KOPT-K1 (cell line): ENCODE measurements around the gene ALK.

Experiments used
- H3K27ac ChIP-seq: fragments of 200-600 bp; sonication (generic); 2 replicates; pipeline ENCODE4 v1.5.1; 2016; ENCODE audit warnings: antibody characterized with exemption, mild to moderate bottlenecking, low read depth, low read length; ENCODE audit not compliant: poor library complexity, severe bottlenecking
- H3K36me3 ChIP-seq: fragments of 200-600 bp; sonication (generic); 2 replicates; pipeline ENCODE4 v1.5.1; 2017; ENCODE audit warnings: antibody characterized with exemption, mild to moderate bottlenecking, low read length, moderate library complexity; ENCODE audit not compliant: insufficient read depth
- H3K9me3 ChIP-seq: fragments of 200-600 bp; sonication (generic); 2 replicates; pipeline ENCODE4 v1.5.1; 2017; ENCODE audit warnings: antibody characterized with exemption, low read length, mild to moderate bottlenecking; ENCODE audit not compliant: insufficient read depth, poor library complexity, severe bottlenecking

Gene ALK

GRCh38 chr2:29723255-29724001 is 198.0 kb downstream of the ALK start:
- Histone ChIP-seq H3K9me3 (no peaks in the 10 kb centered on the region), H3K27ac (no peak overlapping the region), H3K36me3 (no peaks in the 10 kb centered on the region)

GRCh38 chr2:29719639-29720038 is 201.7 kb downstream of the ALK start:
- no peaks in the 10 kb centered on the region for H3K36me3 ChIP-seq

GRCh38 chr2:29718076-29718686 is 203.2 kb downstream of the ALK start:
- Histone ChIP-seq H3K27ac (no peak overlapping the region), H3K9me3 (no peaks in the 10 kb centered on the region), H3K36me3 (no peaks in the 10 kb centered on the region)

More at GRCh38 chr2:29719639-29720038, 201.7 kb downstream of the ALK start:
- Histone ChIP-seq H3K9me3 (no peaks in the 10 kb centered on the region), H3K27ac (no peak overlapping the region)

GRCh38 chr2:29715655-29716054 is 205.7 kb downstream of the ALK start:
- Histone ChIP-seq H3K9me3 (no peaks in the 10 kb centered on the region), H3K36me3 (no peaks in the 10 kb centered on the region), H3K27ac (no peak overlapping the region)

GRCh38 chr2:29714333-29714732 is 207.1 kb downstream of the ALK start:
- Histone ChIP-seq H3K27ac (no peak overlapping the region), H3K9me3 (no peaks in the 10 kb centered on the region), H3K36me3 (no peaks in the 10 kb centered on the region)

- Histone ChIP-seq H3K9me3 (no peaks in the 10 kb centered on the region), H3K36me3 (no peaks in the 10 kb centered on the region), H3K27ac (no peak overlapping the region)
Measured at GRCh38 chr2:29706171-29706720, 215.1 kb downstream of the ALK start.

- Histone ChIP-seq H3K9me3 (no peaks in the 10 kb centered on the region), H3K36me3 (no peaks in the 10 kb centered on the region), H3K27ac (no peak overlapping the region)
Measured at GRCh38 chr2:29705616-29706015, 215.8 kb downstream of the ALK start.

- Histone ChIP-seq H3K9me3 (no peaks in the 10 kb centered on the region), H3K27ac (no peak overlapping the region)
Measured at GRCh38 chr2:29703336-29703735, 218.1 kb downstream of the ALK start.

GRCh38 chr2:29702276-29702675 is 219.1 kb downstream of the ALK start:
- Histone ChIP-seq H3K9me3 (no peaks in the 10 kb centered on the region), H3K27ac (no peak overlapping the region), H3K36me3 (no peaks in the 10 kb centered on the region)

More at GRCh38 chr2:29703336-29703735, 218.1 kb downstream of the ALK start:
- no peaks in the 10 kb centered on the region for H3K36me3 ChIP-seq

GRCh38 chr2:29700560-29700959 is 220.8 kb downstream of the ALK start:
- Histone ChIP-seq H3K36me3 (no peaks in the 10 kb centered on the region), H3K9me3 (no peaks in the 10 kb centered on the region), H3K27ac (no peak overlapping the region)

- Histone ChIP-seq H3K36me3 (no peaks in the 10 kb centered on the region), H3K27ac (no peak overlapping the region), H3K9me3 (no peaks in the 10 kb centered on the region)
Measured at GRCh38 chr2:29699045-29699444, 222.3 kb downstream of the ALK start.

GRCh38 chr2:29698216-29698615 is 223.2 kb downstream of the ALK start:
- H3K9me3 ChIP-seq = no peaks in the 10 kb centered on the region
- no peak overlapping the region for H3K27ac ChIP-seq

GRCh38 chr2:29697715-29698114 is 223.7 kb downstream of the ALK start:
- no peak overlapping the region for H3K27ac ChIP-seq
- H3K36me3 ChIP-seq = no peaks in the 10 kb centered on the region
- no peaks in the 10 kb centered on the region for H3K9me3 ChIP-seq

More at GRCh38 chr2:29698216-29698615, 223.2 kb downstream of the ALK start:
- H3K36me3 ChIP-seq = no peaks in the 10 kb centered on the region

- no peaks in the 10 kb centered on the region for H3K9me3 ChIP-seq
- no peaks in the 10 kb centered on the region for H3K36me3 ChIP-seq
- H3K27ac ChIP-seq = no peak overlapping the region
Measured at GRCh38 chr2:29697181-29697580, 224.2 kb downstream of the ALK start.

GRCh38 chr2:29694741-29695140 is 226.6 kb downstream of the ALK start:
- Histone ChIP-seq H3K36me3 (no peaks in the 10 kb centered on the region), H3K27ac (no peak overlapping the region), H3K9me3 (no peaks in the 10 kb centered on the region)
